T-helper 2 cell treated with Interferon-gamma antibody and Interleukin-4, amounts not matched to agents 100 ng/mL and 5 ng/mL, for 36 hours (primary cell): ENCODE measurements around the gene ZBTB45. TPM values are rescaled to one million over a fixed set of nuclear protein-coding genes. Genes with fewer than 3 reads are reported as not detected.

Experiments
- intact Hi-C: fragments of 100-400 bp; cut with micrococcal nuclease; formaldehyde crosslinking; loops from one replicate; pipeline ENCODE4 v1.15.1; 2023
- total RNA-seq: library from RNA; stranded (reverse); gene quantifications from 2 replicates; pipeline ENCODE4 v1.2.3, GENCODE V29; 2022

ZBTB45 gene
- 16.5 and 17.8 TPM in 2 replicates for total RNA-seq

- intact Hi-C loops = loop anchor here (1.0 to 5.0 kb wide), 9 partner anchors 20 to 112 kb away; partner anchors contain the start of genes CHMP2A, MZF1, TRIM28 and ZNF324B
Measured at GRCh38 chr19:58519355-58520256, at the start of gene ZBTB45. Gene ZBTB45 (minus strand): TSS chr19:58519810. CDS start chr19:58517673, 2,137 bp downstream.

DNA sequence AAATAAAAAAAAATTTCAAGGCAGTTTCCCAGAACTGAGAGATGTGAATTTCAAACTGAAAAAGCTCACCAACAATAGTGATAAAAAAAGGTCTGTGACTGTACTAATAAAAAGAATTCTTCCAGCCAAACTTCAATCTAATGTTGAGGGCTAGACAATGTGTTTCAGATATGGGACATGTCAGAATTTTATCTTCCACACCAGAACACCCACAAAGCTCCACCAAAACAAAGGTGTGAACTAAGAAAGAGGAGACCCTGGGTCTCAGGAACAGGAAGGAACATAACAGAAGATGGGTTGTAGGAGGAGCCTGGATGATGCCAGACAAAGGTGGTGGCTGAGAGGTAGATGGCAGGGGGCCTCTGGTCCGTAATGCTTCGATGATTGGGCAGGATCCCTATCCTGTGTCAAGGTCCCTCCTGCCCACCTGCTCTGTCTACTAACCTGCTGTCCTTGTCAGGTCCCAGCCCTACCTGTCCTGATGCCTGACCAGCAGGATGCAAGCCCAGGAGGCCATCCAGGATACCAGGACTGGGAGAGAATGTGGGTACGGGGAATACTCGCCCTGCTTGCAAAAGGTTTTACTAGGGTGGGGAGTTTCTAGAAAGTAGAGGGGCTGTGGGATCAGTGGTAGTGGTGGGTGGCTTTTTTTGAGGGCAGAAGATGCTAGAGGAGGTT is 49.0 kb upstream of the ZBTB45 start:
- intact Hi-C loops = no loop called here

GRCh38 chr19:58566989-58567388 is 47.4 kb upstream of the ZBTB45 start:
- intact Hi-C loops = no loop called here

- intact Hi-C loops = no loop called here
Measured at GRCh38 chr19:58563823-58564222, 44.2 kb upstream of the ZBTB45 start.

GRCh38 chr19:58563034-58563573 is 43.5 kb upstream of the ZBTB45 start:
- intact Hi-C loops = no loop called here

DNA sequence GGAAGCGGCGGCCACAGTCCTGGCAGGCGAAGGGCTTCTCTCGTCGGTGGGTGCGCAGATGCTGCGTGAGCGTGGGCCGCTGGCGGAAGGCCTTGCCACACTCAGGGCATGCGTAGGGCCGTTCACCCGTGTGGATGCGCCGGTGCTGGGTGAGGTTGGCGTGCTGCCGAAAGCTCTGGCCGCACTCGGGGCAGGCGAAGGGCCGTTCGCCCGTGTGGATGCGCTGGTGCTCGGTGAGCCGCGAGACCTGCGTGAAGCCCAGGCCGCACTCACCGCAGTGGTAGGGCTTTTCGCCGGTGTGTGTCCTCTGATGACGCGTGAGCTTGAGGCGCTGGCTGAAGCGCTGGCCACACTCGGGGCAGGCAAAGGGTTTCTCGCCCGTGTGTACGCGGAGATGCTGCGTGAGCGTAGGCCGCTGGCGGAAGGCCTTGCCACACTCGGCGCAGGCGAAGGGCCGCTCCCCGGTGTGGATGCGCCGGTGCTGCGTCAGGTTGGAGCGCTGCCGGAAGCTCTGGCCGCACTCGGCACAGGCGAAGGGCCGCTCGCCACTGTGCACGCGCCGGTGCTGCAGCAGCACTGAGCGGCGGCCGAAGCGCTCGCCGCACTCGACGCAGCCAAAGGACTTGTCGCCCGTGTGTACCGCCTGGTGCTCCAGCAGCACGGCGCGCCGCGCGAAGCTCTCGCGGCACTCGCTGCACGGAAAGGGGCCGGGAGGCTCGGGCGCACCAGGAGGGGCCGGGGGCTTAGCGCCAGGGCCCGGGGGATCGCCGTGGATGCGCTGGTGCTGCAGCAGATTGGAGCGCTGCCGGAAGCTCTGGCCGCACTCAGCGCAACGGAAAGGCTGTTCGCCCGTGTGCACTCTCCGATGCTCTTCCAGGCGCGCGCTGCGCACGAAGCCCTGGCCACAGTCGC is 42.8 kb upstream of the ZBTB45 start:
- intact Hi-C loops = no loop called here

DNA sequence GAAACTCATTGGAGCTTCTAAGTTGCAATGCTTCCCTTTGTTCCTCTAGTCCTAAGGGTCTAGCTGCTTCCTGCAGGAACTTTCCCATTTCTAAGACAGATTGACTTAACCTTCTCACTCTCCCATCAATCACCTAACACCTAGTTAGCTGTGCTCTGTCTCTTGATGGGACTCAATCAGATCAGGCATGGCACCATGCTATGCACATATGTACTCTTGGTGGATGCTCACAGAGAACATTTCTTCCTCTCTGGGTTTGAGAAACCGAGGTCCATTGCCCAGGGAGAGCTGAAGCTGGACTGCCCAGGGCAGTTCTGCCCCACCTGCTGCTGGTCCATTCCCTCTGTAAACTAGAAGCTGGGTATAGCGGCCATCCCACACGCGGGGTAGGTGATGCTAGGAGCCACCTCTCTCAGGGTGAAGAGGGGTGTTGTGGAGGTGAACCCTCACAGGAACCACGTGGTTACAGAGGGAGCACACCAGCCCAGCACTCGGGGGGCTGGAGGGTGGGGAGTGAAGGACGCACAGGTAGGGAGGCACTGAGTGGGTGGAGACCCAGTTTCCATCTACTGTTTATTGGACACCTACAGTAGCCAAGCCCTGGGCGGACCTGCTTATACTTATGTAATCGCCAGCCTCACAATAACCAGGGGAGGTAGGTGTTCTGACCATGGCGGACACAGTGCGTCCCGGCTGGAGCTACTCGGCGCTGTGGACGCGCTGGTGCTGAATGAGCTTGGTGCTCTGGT is 41.9 kb upstream of the ZBTB45 start:
- intact Hi-C loops = no loop called here

- intact Hi-C loops = no loop called here
Measured at GRCh38 chr19:58560921-58561320, 41.3 kb upstream of the ZBTB45 start.

DNA sequence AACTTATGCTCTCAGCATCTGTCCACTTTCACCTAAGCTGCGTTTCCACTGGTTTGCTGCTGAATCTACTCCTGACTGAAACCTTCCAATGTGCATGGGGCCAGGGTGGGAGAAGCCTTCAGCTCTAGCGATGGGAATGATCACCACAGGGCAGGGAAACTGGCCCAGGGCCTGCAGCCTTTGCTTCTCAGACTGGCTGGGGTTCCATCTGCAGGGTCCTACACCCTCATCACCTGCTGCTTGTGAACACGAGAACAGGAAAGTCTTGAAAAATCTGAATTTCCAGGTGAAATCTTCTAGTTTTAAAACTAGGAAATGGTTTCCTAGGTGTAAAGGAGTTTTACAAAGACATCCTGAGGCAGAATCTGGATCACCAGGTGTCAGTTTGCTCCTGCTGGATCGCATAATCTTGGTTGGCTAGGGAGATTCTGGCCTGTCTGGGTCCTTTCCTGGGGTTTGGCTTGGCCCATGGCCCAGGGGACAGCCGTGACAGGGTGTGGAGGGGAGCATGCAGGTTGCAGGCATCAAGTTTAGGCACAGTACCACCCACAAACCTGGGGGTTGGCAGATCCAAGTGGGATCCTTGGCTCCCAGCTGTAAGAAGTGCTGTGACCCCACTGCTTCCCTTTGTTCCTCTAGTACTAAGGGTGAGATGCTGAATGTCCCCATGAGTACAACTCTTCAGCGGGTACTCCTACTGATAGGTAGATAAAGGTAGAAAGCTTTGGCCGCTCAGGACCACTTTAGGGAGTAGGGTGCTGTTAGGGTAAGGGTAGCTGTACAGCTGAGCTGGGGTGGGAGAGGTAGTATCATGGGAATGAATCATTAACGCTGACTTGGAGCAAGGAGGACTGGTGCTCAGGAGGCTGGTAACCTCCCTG is 40.6 kb upstream of the ZBTB45 start:
- intact Hi-C loops = no loop called here

GRCh38 chr19:58559275-58560006 is 39.8 kb upstream of the ZBTB45 start:
- intact Hi-C loops = loop anchor here (1.0 kb wide), 3 partner anchors 14 to 40 kb away; partner anchors contain the start of genes MZF1, TRIM28 and ZBTB45

DNA sequence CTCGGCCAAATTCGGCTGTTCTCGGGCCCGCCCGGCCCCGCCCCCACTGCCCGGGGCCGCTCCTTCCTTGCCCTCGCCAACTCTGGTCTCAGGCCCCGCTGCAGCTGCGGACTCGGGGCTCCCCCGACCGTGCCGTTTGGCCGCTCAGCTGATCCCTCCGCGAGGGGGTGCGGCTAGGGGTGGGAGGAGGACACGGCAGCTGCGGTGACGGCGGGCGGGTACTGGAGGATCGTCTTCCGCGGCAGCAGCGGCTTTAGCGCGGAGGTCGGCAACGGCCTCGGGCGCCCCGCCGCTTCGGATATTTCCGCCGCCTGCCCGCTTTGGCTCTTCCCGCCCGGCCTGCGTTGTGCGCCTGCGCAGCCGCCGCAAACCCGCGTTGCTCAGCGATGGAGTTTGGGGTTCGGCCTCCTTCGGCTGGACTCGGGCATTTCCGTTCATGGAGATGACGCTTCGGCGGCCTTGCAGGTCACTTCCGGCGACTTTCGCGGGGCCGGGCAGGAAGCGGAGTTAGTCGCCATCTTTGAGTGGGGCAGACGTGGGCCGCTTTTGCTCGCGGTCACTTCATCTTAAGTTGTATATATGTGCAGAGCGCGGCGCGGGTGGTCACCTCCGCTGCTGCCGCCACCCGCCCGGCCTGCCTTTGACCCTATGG is 39.1 kb upstream of the ZBTB45 start:
- intact Hi-C loops = loop anchor here (1.0 kb wide), 3 partner anchors 14 to 39 kb away; partner anchors contain the start of genes MZF1, TRIM28 and ZBTB45

GRCh38 chr19:58558066-58558622 is 38.5 kb upstream of the ZBTB45 start, which contains the start of gene UBE2M:
Gene UBE2M (minus strand): TSS chr19:58558611. CDS start chr19:58558381, 230 bp downstream.
- intact Hi-C loops = no loop called here

DNA sequence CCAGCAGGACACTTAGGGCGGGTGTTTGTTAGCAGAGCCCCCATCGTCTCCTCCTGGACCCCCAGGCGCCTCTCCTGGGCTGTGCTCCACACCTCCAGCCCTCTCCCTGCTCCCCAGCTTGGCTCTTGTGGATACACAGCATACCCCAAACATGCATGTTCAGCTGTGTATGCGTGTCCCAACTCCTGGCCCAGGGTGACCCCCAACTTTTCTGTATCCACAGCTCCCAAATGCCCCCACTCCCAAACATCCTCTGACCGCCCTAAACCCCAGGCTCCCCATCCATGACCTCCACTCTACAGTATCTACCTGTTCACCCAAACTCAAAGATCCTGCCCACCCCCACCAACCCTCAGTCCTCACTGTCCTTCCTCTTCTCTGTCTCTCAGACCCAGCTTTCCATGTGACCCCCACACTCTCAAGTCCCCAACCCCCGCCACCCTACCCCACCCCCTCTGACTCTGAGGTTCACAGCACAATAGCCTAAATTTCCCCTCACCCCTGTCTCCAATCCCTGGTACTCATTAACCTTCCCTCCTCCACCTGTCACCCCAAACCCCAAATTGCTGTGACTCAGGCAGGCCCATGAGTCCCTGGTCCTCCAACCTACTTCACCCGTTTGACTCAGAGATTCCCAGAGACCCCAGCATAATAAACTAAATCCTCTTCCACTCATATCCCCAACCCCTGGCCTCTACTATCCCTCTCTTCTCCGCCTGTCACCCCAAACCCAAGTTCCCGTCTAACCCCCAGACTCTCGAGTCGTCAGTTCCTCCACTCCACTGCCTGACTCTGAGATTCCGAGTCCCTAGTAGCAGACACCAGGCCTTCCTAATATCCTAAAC is 37.8 kb upstream of the ZBTB45 start:
- intact Hi-C loops = no loop called here

DNA sequence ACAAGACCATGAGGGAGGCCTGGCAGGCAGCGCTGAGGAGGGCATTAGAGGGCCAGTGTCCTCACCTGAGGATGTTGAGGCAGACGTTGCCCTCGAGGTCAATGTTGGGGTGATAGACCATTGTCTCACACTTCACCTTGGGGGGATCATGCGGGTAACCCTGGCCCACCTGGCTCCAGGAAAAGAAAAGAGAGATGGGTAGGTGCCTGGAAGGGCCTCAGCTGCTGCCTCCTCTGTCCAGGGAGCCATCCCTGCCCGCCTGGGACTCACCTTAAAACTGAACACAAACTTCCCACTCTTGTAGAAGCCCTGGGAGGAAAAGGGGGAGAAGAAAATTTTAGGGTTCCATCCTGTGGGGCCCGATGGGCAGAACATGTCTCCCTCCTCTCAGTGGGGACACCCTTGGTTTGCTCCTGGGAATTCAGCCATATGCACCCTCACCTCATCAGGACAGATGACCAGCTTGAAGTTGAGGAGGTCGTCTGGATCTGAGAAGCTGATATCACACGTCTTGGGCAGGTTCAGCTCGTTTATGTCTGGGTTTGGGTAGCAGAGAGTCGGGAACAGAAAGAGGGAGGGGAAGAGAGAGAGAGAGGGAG is 37.1 kb upstream of the ZBTB45 start:
- intact Hi-C loops = no loop called here

- intact Hi-C loops = loop anchor here (1.0 kb wide), 2 partner anchors 12 to 37 kb away; partner anchors contain the start of genes TRIM28 and ZBTB45
Measured at GRCh38 chr19:58555920-58556621, 36.5 kb upstream of the ZBTB45 start.
